Panc1 (cell line): ENCODE results near the gene PLA1A.

ENCODE experiments used
- CTCF ChIP-seq: fragments of 450-650 bp; IDR thresholded peaks from 2 replicates; pipeline ENCODE4 v1.5.1; 2017; ENCODE audit warnings: mild to moderate bottlenecking
- REST ChIP-seq, 2 experiments: IDR thresholded peaks; 2 replicates each; pipeline ENCODE4 v1.6.1; 2011 to 2012; ENCODE audit warnings: low read depth in 2 of 2, control low read depth in 1 of 2, low read length in 1 of 2, mild to moderate bottlenecking in 1 of 2, moderate library complexity in 1 of 2; ENCODE audit not compliant: insufficient read depth in 1 of 2
- SIN3A ChIP-seq: IDR thresholded peaks from 2 replicates; pipeline ENCODE4 v1.6.1; 2012; ENCODE audit warnings: low read depth, mild to moderate bottlenecking, low read length, moderate library complexity, borderline replicate concordance; ENCODE audit not compliant: insufficient read depth
- TCF7L2 ChIP-seq: IDR thresholded peaks from 2 replicates; pipeline ENCODE4 v1.6.1; 2011; ENCODE audit warnings: mild to moderate bottlenecking, low read depth, low read length, inconsistent platforms

- no peak for TF ChIP-seq CTCF
- no peak for TF ChIP-seq REST (IDR thresholded peaks at IDR 0.05; ENCODE audit: insufficient read depth in 1 of 2, low read depth in 2 of 2, low read length in 1 of 2)
- no peak for TF ChIP-seq SIN3A
- no peak for TF ChIP-seq TCF7L2
These were observed 72.4 kb downstream of the PLA1A start for GRCh38 chr3:119669906-119670570.
